Esophagus muscularis mucosa (tissue), 4 donors: ENCODE data around the gene SPIRE2. TPM values are rescaled to one million over a fixed set of nuclear protein-coding genes. Genes with fewer than 3 reads are reported as not detected.

ENCODE experiments used
- DNase-seq: peaks from one replicate; pipeline ENCODE4 v3.0.0-alpha.2; 2017; ENCODE audit errors: extremely low spot score
- H3K27ac ChIP-seq, 4 donors: fragments of 200-600 bp; sonication (generic); replicated peaks in 1 of 4; 1 replicate in 3 of 4; 2 replicates in 1 of 4; pipeline ENCODE4 v1.5.1; 2016 to 2019; ENCODE audit warnings: mild to moderate bottlenecking in 1 of 4
- H3K27me3 ChIP-seq, 4 donors: fragments of 200-600 bp; sonication (generic); one replicate each; pipeline versions ENCODE4 v1.5.1 to v1.6.0; 2016 to 2019
- H3K36me3 ChIP-seq, 4 donors: fragments of 200-600 bp; sonication (generic); one replicate each; pipeline ENCODE4 v1.5.1; 2016 to 2019
- H3K4me1 ChIP-seq, 4 donors: fragments of 200-600 bp; sonication (generic); one replicate each; pipeline ENCODE4 v1.5.1; 2016 to 2019
- H3K4me3 ChIP-seq, 4 donors: fragments of 200-600 bp; sonication (generic); 1 replicate in 2 of 4; 2 replicates in 2 of 4; pipeline ENCODE4 v1.5.1; 2016 to 2019; ENCODE audit warnings: mild to moderate bottlenecking in 4 of 4, moderate library complexity in 1 of 4
- H3K9me3 ChIP-seq, 4 donors: fragments of 200-600 bp; sonication (generic); 1 replicate in 3 of 4; 2 replicates in 1 of 4; pipeline ENCODE4 v1.5.1; 2016 to 2019
- CTCF ChIP-seq, 3 experiments: fragments of 200-600 bp in 2 of 3; fragments of 450-650 bp in 1 of 3; sonication (generic) in 2 of 3; IDR thresholded peaks; one replicate each; pipeline ENCODE4 v1.5.1; 2017 to 2019; ENCODE audit warnings: antibody characterized with exemption in 3 of 3, mild to moderate bottlenecking in 2 of 3, moderate library complexity in 1 of 3
- EP300 ChIP-seq: sonication (generic); formaldehyde crosslinking; IDR thresholded peaks from one replicate; pipeline ENCODE4 v1.6.1; 2017; ENCODE audit warnings: antibody characterized with exemption
- POLR2A ChIP-seq: fragments of 450-650 bp; IDR thresholded peaks from one replicate; pipeline ENCODE4 v1.6.1; 2017; ENCODE audit warnings: antibody characterized with exemption, moderate library complexity, mild to moderate bottlenecking, low read depth
- POLR2AphosphoS5 ChIP-seq, 2 donors: sonication (generic); formaldehyde crosslinking; IDR thresholded peaks; one replicate each; pipeline ENCODE4 v1.6.1; 2017; ENCODE audit warnings: antibody characterized with exemption in 2 of 2
- WGBS: methylation state at CpG from one replicate; pipeline ENCODE4 v1.1.5; 2018; 5-methylcytosine and 5-hydroxymethylcytosine counted together
- intact Hi-C: fragments of 100-400 bp; cut with DNase I; formaldehyde crosslinking; loops from one replicate; pipeline ENCODE4 v1.15.1; 2023
- total RNA-seq, 4 donors: library from RNA; depleted of rRNA; stranded (reverse); fragments of >200 nt; gene quantifications; one replicate each; pipeline versions ENCODE4 v1.1.0 to v1.2.1, GENCODE V29; 2016

SPIRE2 gene
- total RNA-seq, 4 donors from 2014 or later = 1.8 to 7.2 (median 4.2) TPM

- peaks cover 2 to 3% (median 3%) of the 10 kb centered on the region in 4 donors for H3K4me1 ChIP-seq
- 90% methylated on average over 13 of the region's 31 CpGs for WGBS
Measured at GRCh38 chr16:89904606-89905510, 76.6 kb downstream of the SPIRE2 start.

GRCh38 chr16:89905511-89906139 is 77.3 kb downstream of the SPIRE2 start:
- H3K27me3 ChIP-seq = no peaks in the 10 kb centered on the region
- peaks cover 9 to 11% (median 10%) of the 10 kb centered on the region in 4 donors for H3K4me1 ChIP-seq
- H3K27ac ChIP-seq = no peak overlapping the region
- DNase-seq = no peak
- H3K4me3 ChIP-seq = no peak overlapping the region
- H3K36me3 ChIP-seq = peaks cover 49 to 85% (median 80%) of the 10 kb centered on the region in 4 donors
- 88% methylated on average over 11 of the region's 23 CpGs for WGBS
- H3K9me3 ChIP-seq = no peaks in the 10 kb centered on the region
- intact Hi-C loops = no loop called here
- no peak for TF ChIP-seq EP300
- no peak for TF ChIP-seq POLR2A
- TF ChIP-seq CTCF (IDR thresholded peaks at IDR 0.05) = no peak
- no peak for TF ChIP-seq POLR2AphosphoS5 (IDR thresholded peaks at IDR 0.05)

More at GRCh38 chr16:89904606-89905510, 76.6 kb downstream of the SPIRE2 start:
- H3K27ac ChIP-seq = no peak overlapping the region
- no peak for TF ChIP-seq POLR2A
- TF ChIP-seq EP300 = no peak
- no peak for TF ChIP-seq POLR2AphosphoS5 (IDR thresholded peaks at IDR 0.05)
- TF ChIP-seq CTCF (IDR thresholded peaks at IDR 0.05) = no peak
- H3K27me3 ChIP-seq = no peaks in the 10 kb centered on the region
- H3K9me3 ChIP-seq = no peaks in the 10 kb centered on the region
- H3K4me3 ChIP-seq = no peak overlapping the region
- no peak for DNase-seq
- intact Hi-C loops = no loop called here
- peaks cover 57 to 87% (median 81%) of the 10 kb centered on the region in 4 donors for H3K36me3 ChIP-seq

- TF ChIP-seq POLR2AphosphoS5 (IDR thresholded peaks at IDR 0.05) (no peak), CTCF (IDR thresholded peaks at IDR 0.05) (no peak), EP300 (no peak), POLR2A (no peak)
- Histone ChIP-seq H3K27me3 (no peaks in the 10 kb centered on the region), H3K4me1 (peaks cover 9 to 12% (median 11%) of the 10 kb centered on the region in 4 donors), H3K36me3 (peaks cover 43 to 86% (median 81%) of the 10 kb centered on the region in 4 donors), H3K9me3 (no peaks in the 10 kb centered on the region), H3K27ac (no peak overlapping the region), H3K4me3 (no peak overlapping the region)
- DNase-seq = no peak
- WGBS = 92% methylated on average over 27 of the region's 40 CpGs
- intact Hi-C loops = no loop called here
Measured at GRCh38 chr16:89906140-89907025, 78.1 kb downstream of the SPIRE2 start.

- Histone ChIP-seq H3K36me3 (peaks cover 43 to 94% (median 88%) of the 10 kb centered on the region in 4 donors), H3K4me1 (peaks cover 9 to 12% (median 11%) of the 10 kb centered on the region in 4 donors), H3K4me3 (no peak overlapping the region), H3K27ac (no peak overlapping the region), H3K27me3 (no peaks in the 10 kb centered on the region), H3K9me3 (no peaks in the 10 kb centered on the region)
- intact Hi-C loops = no loop called here
- no peak for TF ChIP-seq CTCF (IDR thresholded peaks at IDR 0.05)
- no peak for TF ChIP-seq EP300
- TF ChIP-seq POLR2AphosphoS5 (IDR thresholded peaks at IDR 0.05) = no peak
- no peak for TF ChIP-seq POLR2A
- 94% methylated on average over 13 of the region's 13 CpGs for WGBS
- DNase-seq = no peak
Measured at GRCh38 chr16:89907055-89907814, 79.0 kb downstream of the SPIRE2 start.
